ENCODE results near the gene TNRC6B.

DNA sequence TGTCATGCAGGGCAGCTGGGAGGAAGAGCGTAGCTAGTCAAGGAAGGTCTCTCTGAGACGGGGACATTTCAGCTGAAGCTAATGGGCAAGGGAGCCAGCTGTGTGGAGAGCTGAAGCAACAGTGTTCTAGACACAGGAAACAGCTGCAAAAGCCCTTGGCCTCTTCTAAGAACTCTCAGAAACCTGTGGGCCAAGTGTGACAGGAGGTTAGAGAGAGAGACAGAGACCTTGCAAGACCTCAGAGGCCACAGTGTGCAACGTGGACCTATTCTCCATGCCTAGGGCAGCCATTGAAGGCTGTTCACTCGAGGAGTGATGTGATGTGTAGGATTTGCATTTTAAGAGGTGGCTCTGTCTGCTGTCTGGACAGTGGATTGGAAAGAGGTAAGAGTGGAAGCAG, 48.7 kb upstream of the TNRC6B start:
- TF ChIP-seq, protein P1, sequence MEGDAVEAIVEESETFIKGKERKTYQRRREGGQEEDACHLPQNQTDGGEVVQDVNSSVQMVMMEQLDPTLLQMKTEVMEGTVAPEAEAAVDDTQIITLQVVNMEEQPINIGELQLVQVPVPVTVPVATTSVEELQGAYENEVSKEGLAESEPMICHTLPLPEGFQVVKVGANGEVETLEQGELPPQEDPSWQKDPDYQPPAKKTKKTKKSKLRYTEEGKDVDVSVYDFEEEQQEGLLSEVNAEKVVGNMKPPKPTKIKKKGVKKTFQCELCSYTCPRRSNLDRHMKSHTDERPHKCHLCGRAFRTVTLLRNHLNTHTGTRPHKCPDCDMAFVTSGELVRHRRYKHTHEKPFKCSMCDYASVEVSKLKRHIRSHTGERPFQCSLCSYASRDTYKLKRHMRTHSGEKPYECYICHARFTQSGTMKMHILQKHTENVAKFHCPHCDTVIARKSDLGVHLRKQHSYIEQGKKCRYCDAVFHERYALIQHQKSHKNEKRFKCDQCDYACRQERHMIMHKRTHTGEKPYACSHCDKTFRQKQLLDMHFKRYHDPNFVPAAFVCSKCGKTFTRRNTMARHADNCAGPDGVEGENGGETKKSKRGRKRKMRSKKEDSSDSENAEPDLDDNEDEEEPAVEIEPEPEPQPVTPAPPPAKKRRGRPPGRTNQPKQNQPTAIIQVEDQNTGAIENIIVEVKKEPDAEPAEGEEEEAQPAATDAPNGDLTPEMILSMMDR (conservative IDR thresholded peaks at IDR 0.05; ENCODE audit: low read depth, low read length), result no peak
- TF ChIP-seq EZH2 (IDR thresholded peaks at IDR 0.05; ENCODE audit: borderline replicate concordance, low read depth, low read length, poor library complexity, severe bottlenecking), result no peak
